Mucosa of stomach (tissue), 1 donor: ENCODE results near the gene MAP1LC3B.

ENCODE experiments used
- H3K27me3 ChIP-seq: one replicate; pipeline ENCODE4 v1.7.0; 2013; ENCODE audit warnings: mild to moderate bottlenecking, low read length; ENCODE audit not compliant: control insufficient read depth, insufficient read depth
- H3K36me3 ChIP-seq: one replicate; pipeline ENCODE4 v1.7.0; 2013; ENCODE audit warnings: low read length; ENCODE audit not compliant: control insufficient read depth, insufficient read depth
- H3K4me1 ChIP-seq: one replicate; pipeline ENCODE4 v1.7.0; 2013; ENCODE audit warnings: mild to moderate bottlenecking, low read length; ENCODE audit not compliant: control insufficient read depth, insufficient read depth
- H3K4me3 ChIP-seq: one replicate; pipeline ENCODE4 v1.7.0; 2013; ENCODE audit warnings: low read length
- H3K9ac ChIP-seq: one replicate; pipeline ENCODE4 v1.7.0; 2013; ENCODE audit warnings: mild to moderate bottlenecking, low read length, moderate library complexity
- H3K9me3 ChIP-seq: one replicate; pipeline ENCODE4 v1.7.0; 2013; ENCODE audit warnings: mild to moderate bottlenecking, low read length, moderate library complexity; ENCODE audit not compliant: control insufficient read depth
- donor health status: Pancreatic carcinoma.

The MAP1LC3B gene

GRCh38 chr16:87420026-87421002 is 28.2 kb downstream of the MAP1LC3B start:
- Histone ChIP-seq H3K9me3 (no peaks in the 10 kb centered on the region), H3K4me3 (no peak overlapping the region), H3K9ac (no peak overlapping the region), H3K36me3 (peaks cover 14% of the 10 kb centered on the region), H3K4me1 (no peaks in the 10 kb centered on the region), H3K27me3 (no peaks in the 10 kb centered on the region)

- peaks cover 14% of the 10 kb centered on the region for H3K36me3 ChIP-seq
- H3K4me1 ChIP-seq, result no peaks in the 10 kb centered on the region
- no peaks in the 10 kb centered on the region for H3K27me3 ChIP-seq
- H3K9ac ChIP-seq, result no peak overlapping the region
- H3K9me3 ChIP-seq, result no peaks in the 10 kb centered on the region
- no peak overlapping the region for H3K4me3 ChIP-seq
Measured at GRCh38 chr16:87421003-87421912, 29.1 kb downstream of the MAP1LC3B start.

DNA sequence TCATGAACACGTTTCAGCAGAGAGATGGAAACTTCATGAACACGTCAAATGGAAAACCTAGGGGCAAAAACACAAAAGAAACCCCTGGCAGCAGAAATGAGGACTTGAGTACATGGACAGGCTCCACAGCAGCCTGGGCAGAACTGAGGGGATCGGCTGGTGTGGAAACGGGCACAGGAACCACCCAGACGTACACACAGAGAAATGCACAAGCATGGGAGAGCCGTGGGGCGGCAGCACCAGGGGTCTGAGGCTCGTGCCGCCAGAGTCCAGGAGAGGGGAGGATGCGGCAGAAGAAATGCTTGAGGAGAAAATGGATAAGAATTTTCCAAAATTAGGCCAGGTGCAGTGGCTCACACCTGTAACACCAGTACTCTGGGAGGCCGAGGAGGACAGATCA is 30.0 kb downstream of the MAP1LC3B start:
- no peaks in the 10 kb centered on the region for H3K27me3 ChIP-seq
- peaks cover 14% of the 10 kb centered on the region for H3K36me3 ChIP-seq
- no peaks in the 10 kb centered on the region for H3K9me3 ChIP-seq
- no peaks in the 10 kb centered on the region for H3K4me1 ChIP-seq
- no peak overlapping the region for H3K9ac ChIP-seq
- H3K4me3 ChIP-seq, result no peak overlapping the region

- H3K4me3 ChIP-seq, result no peak overlapping the region
- H3K9me3 ChIP-seq, result no peaks in the 10 kb centered on the region
- H3K4me1 ChIP-seq, result no peaks in the 10 kb centered on the region
- H3K27me3 ChIP-seq, result no peaks in the 10 kb centered on the region
- peaks cover 14% of the 10 kb centered on the region for H3K36me3 ChIP-seq
- no peak overlapping the region for H3K9ac ChIP-seq
Measured at GRCh38 chr16:87423429-87423828, 31.3 kb downstream of the MAP1LC3B start.

GRCh38 chr16:87424266-87424665 is 32.1 kb downstream of the MAP1LC3B start:
- Histone ChIP-seq H3K27me3 (no peaks in the 10 kb centered on the region), H3K4me3 (no peak overlapping the region), H3K9ac (no peak overlapping the region), H3K36me3 (peaks cover 14% of the 10 kb centered on the region), H3K4me1 (no peaks in the 10 kb centered on the region), H3K9me3 (no peaks in the 10 kb centered on the region)

- H3K4me1 ChIP-seq, result no peaks in the 10 kb centered on the region
- H3K36me3 ChIP-seq, result peaks cover 12% of the 10 kb centered on the region
- no peaks in the 10 kb centered on the region for H3K9me3 ChIP-seq
- no peaks in the 10 kb centered on the region for H3K27me3 ChIP-seq
- H3K4me3 ChIP-seq, result no peak overlapping the region
- H3K9ac ChIP-seq, result no peak overlapping the region
Measured at GRCh38 chr16:87425941-87426340, 33.8 kb downstream of the MAP1LC3B start.

DNA sequence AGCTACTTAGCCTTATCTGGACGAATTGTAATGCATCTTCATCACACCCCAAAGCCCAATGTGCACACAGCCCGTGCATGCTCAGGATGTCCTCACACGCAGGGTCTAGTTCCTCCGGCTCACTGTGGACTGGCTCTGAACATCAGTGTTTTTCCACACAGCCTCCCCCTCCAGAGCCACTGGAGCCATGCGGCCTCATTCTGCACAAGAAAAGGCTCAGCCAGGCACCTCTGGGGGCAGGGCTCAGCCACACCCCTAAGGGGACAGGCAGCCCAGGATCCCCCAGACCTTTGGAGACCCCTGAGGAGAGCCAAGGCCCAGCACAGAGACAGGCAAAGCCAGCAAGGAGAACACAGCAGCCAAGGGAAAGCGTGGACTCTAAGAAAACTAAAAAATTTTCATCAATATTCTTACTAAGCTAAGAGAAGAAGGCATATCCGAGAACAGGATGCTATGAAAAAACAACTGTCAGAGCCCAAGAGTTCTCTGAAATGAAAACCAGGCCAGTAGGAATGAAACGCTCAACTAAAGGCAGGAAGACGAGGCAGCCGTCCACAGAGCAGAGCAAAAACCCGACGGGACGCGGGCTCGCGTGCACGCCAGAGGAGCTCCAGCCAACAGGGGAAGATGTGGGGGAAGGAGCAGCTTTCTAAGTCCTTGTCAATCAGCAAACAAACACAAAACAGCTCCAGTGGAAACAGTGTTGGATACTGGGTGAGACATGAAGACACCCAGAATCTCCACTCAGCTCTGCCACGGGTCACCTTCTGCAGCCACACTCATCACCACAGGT is 34.5 kb downstream of the MAP1LC3B start:
- no peak overlapping the region for H3K4me3 ChIP-seq

GRCh38 chr16:87431926-87432325 is 39.8 kb downstream of the MAP1LC3B start:
- no peaks in the 10 kb centered on the region for H3K9me3 ChIP-seq
- no peaks in the 10 kb centered on the region for H3K27me3 ChIP-seq
- no peak overlapping the region for H3K4me3 ChIP-seq
- H3K4me1 ChIP-seq, result no peaks in the 10 kb centered on the region
- H3K9ac ChIP-seq, result no peak overlapping the region
- H3K36me3 ChIP-seq, result peaks cover 9% of the 10 kb centered on the region

More for the DNA sequence above, 34.5 kb downstream of the MAP1LC3B start:
- peaks cover 5% of the 10 kb centered on the region for H3K36me3 ChIP-seq
- no peaks in the 10 kb centered on the region for H3K27me3 ChIP-seq
- H3K9ac ChIP-seq, result no peak overlapping the region
- no peaks in the 10 kb centered on the region for H3K9me3 ChIP-seq
- H3K4me1 ChIP-seq, result no peaks in the 10 kb centered on the region

DNA sequence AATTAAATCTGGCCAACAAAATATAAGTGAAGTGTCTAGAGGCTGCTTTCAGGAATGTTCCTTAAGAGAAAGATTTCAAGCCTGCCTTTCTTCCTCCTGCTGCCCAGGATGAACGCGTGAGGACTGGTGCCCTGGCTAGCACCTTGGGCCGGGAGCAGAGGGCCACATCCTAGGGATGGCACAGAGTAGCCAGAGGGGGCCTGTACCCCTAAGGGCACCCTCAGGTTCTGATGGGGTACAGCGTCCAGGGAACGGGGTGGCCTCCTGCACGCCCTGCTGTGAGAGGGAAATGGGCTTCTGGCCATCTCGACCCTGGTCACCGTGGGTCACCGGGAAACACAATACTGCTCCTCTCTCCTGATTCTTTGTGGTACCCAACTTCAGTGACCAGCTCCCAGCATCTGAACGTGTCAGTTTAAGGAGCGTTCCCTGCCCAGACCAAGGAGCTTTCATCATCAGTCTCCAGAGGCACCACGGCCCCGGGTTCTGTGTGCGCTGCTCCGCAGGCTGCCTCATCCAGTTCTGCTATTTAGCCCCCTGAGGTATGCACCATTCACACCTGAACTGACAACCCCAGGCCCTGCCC is 40.3 kb downstream of the MAP1LC3B start:
- Histone ChIP-seq H3K36me3 (peaks cover 9% of the 10 kb centered on the region), H3K4me1 (no peaks in the 10 kb centered on the region), H3K9me3 (no peaks in the 10 kb centered on the region), H3K27me3 (no peaks in the 10 kb centered on the region), H3K4me3 (no peak overlapping the region), H3K9ac (no peak overlapping the region)

GRCh38 chr16:87434146-87434667 is 42.1 kb downstream of the MAP1LC3B start:
- H3K4me3 ChIP-seq, result no peak overlapping the region
- peaks cover 9% of the 10 kb centered on the region for H3K4me1 ChIP-seq
- H3K36me3 ChIP-seq, result peaks cover 9% of the 10 kb centered on the region
- H3K27me3 ChIP-seq, result no peaks in the 10 kb centered on the region
- H3K9ac ChIP-seq, result no peak overlapping the region
- H3K9me3 ChIP-seq, result no peaks in the 10 kb centered on the region
